MM.1S (cell line): ENCODE results near the gene TP53BP2.

ENCODE experiments used
- DNase-seq: peaks from one replicate; pipeline ENCODE4 v3.0.0-alpha.2; 2015
- H2AFZ ChIP-seq: fragments of 300-600 bp; sonication (generic); 2 replicates; pipeline ENCODE4 v1.6.0; 2016; ENCODE audit warnings: antibody characterized with exemption, low read length
- H3F3A ChIP-seq: fragments of 300-600 bp; sonication (generic); 2 replicates; pipeline ENCODE4 v1.6.1; 2016; ENCODE audit warnings: mild to moderate bottlenecking, antibody characterized with exemption, low read length, moderate library complexity, mixed read lengths; ENCODE audit not compliant: insufficient read depth
- H3K27ac ChIP-seq: fragments of 300-600 bp; sonication (generic); 2 replicates; pipeline ENCODE4 v1.5.1; 2016; ENCODE audit warnings: mild to moderate bottlenecking, low read length
- H3K27me3 ChIP-seq: fragments of 300-600 bp; sonication (generic); replicated peaks from 2 replicates; pipeline ENCODE4 v1.6.0; 2016; ENCODE audit warnings: low read length; ENCODE audit not compliant: insufficient read depth
- H3K36me3 ChIP-seq: fragments of 300-600 bp; sonication (generic); replicated peaks from 2 replicates; pipeline ENCODE4 v1.6.1; 2016; ENCODE audit warnings: mild to moderate bottlenecking, low read length, mixed read lengths; ENCODE audit not compliant: insufficient read depth
- H3K4me1 ChIP-seq: fragments of 300-600 bp; sonication (generic); 2 replicates; pipeline ENCODE4 v1.6.1; 2016; ENCODE audit warnings: low read length, mixed read lengths
- H3K4me2 ChIP-seq: fragments of 300-600 bp; sonication (generic); 2 replicates; pipeline ENCODE4 v1.6.0; 2016; ENCODE audit warnings: low read depth, low read length
- H3K4me3 ChIP-seq: fragments of 300-600 bp; sonication (generic); 2 replicates; pipeline ENCODE4 v1.5.1; 2016; ENCODE audit warnings: low read length, mixed read lengths
- H3K79me2 ChIP-seq: fragments of 300-600 bp; sonication (generic); 2 replicates; pipeline ENCODE4 v1.6.1; 2016; ENCODE audit warnings: mixed run types, low read length, mixed read lengths
- H3K9ac ChIP-seq: fragments of 300-600 bp; sonication (generic); 2 replicates; pipeline ENCODE4 v1.6.1; 2016; ENCODE audit warnings: low read length, mixed read lengths
- H3K9me2 ChIP-seq: fragments of 300-600 bp; sonication (generic); replicated peaks from 2 replicates; pipeline ENCODE4 v1.6.1; 2016; ENCODE audit warnings: mild to moderate bottlenecking, low read length, mixed read lengths; ENCODE audit not compliant: insufficient read depth
- H3K9me3 ChIP-seq: fragments of 300-600 bp; sonication (generic); replicated peaks from 2 replicates; pipeline ENCODE4 v1.6.1; 2016; ENCODE audit warnings: mild to moderate bottlenecking, low read length, mixed read lengths; ENCODE audit not compliant: insufficient read depth
- H4K20me1 ChIP-seq: fragments of 300-600 bp; sonication (generic); 2 replicates; pipeline ENCODE4 v1.6.1; 2016; ENCODE audit warnings: mild to moderate bottlenecking, low read length, moderate library complexity, mixed read lengths; ENCODE audit not compliant: insufficient read depth
- EZH2 ChIP-seq: fragments of 300-600 bp; sonication (generic); optimal IDR thresholded peaks from 2 replicates; pipeline ENCODE3; 2017; ENCODE audit warnings: low read depth, mild to moderate bottlenecking, antibody characterized with exemption, low read length, mixed read lengths
- EZH2phosphoT487 ChIP-seq: fragments of 300-600 bp; sonication (generic); IDR thresholded peaks from 2 replicates; pipeline ENCODE4 v1.6.1; 2018; ENCODE audit warnings: antibody characterized with exemption, low read length
- TF ChIP-seq, protein P1 (sequence below): fragments of 300-600 bp; sonication (generic); IDR thresholded peaks from 2 replicates; pipeline ENCODE4 v1.5.1; 2016; ENCODE audit warnings: antibody characterized with exemption, low read length, mixed read lengths

Gene TP53BP2

DNA sequence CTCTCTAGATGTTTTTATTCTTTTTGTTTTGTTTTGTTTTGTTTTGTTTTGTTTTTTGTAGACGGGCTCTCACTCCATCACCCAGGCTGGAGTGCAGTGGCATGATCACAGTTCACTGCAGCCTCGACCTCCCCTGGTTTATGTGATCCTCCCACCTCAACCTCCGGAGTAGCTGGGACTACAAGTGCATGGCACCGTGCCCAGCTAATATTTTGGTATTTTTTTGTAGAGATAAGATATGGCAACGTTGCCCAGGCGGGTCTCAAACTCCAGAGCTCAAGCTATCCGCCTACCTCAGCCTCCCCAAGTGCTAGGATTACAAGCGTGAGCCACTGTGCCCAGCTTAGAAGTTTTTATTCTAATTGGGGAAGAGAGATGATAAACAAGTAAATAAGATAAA, 13.3 kb upstream of the TP53BP2 start:
- no peak for DNase-seq
- Histone ChIP-seq H3K9ac (no peak overlapping the region), H4K20me1 (no peaks in the 10 kb centered on the region)

DNA sequence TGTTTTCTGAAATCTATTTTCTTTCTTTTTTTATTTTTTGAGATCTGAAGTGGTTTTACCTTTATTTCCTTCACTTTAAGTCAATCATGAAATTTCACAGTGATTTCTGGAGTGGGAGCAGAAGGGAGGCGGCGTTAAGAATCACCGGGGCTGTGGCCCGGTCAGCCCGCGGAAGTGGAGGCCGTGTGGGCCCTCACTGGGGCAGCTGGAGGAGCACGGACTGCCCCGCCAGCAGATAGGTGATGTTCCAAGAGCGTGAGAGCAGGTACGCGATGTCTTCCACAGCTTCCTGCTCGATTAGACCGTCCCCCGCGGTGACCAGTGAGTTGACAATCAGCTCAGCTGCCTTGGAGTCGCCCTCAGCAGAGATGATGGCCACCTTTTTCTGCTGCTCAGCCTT, 10.6 kb upstream of the TP53BP2 start:
- no peak overlapping the region for H3K4me3 ChIP-seq
- no peak overlapping the region for H3K27ac ChIP-seq
- H3K9me2 ChIP-seq = no peaks in the 10 kb centered on the region
- no peaks in the 10 kb centered on the region for H3K79me2 ChIP-seq
- no peaks in the 10 kb centered on the region for H3K27me3 ChIP-seq
- no peaks in the 10 kb centered on the region for H4K20me1 ChIP-seq
- TF ChIP-seq EZH2 = no peak
- no peak for TF ChIP-seq EZH2phosphoT487
- TF ChIP-seq, protein P1, sequence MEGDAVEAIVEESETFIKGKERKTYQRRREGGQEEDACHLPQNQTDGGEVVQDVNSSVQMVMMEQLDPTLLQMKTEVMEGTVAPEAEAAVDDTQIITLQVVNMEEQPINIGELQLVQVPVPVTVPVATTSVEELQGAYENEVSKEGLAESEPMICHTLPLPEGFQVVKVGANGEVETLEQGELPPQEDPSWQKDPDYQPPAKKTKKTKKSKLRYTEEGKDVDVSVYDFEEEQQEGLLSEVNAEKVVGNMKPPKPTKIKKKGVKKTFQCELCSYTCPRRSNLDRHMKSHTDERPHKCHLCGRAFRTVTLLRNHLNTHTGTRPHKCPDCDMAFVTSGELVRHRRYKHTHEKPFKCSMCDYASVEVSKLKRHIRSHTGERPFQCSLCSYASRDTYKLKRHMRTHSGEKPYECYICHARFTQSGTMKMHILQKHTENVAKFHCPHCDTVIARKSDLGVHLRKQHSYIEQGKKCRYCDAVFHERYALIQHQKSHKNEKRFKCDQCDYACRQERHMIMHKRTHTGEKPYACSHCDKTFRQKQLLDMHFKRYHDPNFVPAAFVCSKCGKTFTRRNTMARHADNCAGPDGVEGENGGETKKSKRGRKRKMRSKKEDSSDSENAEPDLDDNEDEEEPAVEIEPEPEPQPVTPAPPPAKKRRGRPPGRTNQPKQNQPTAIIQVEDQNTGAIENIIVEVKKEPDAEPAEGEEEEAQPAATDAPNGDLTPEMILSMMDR = no peak
- no peak for DNase-seq
- H3K9me3 ChIP-seq = no peaks in the 10 kb centered on the region
- H3K4me1 ChIP-seq = peaks cover 19% of the 10 kb centered on the region
- H2AFZ ChIP-seq = no peak overlapping the region
- 0 out of 2 replicates have a peak overlapping the region, but pooled peaks have one; percentile 3 for H3K4me2 ChIP-seq
- no peaks in the 10 kb centered on the region for H3K36me3 ChIP-seq
- H3K9ac ChIP-seq = no peak overlapping the region
- peaks cover 4% of the 10 kb centered on the region; the same call in 1 of the 2 replicates for H3F3A ChIP-seq

More for the DNA sequence above, 13.3 kb upstream of the TP53BP2 start:
- TF ChIP-seq EZH2phosphoT487 (no peak), EZH2 (no peak)
- TF ChIP-seq, protein P1 = no peak
- H3K9me2 ChIP-seq = no peaks in the 10 kb centered on the region
- no peak overlapping the region for H3K4me3 ChIP-seq
- H3K27ac ChIP-seq = no peak overlapping the region
- H3K4me2 ChIP-seq = no peak overlapping the region
- no peaks in the 10 kb centered on the region for H3K9me3 ChIP-seq
- no peaks in the 10 kb centered on the region for H3K27me3 ChIP-seq
- H2AFZ ChIP-seq = no peak overlapping the region
- peaks cover 4% of the 10 kb centered on the region; the same call in 1 of the 2 replicates for H3F3A ChIP-seq
- no peaks in the 10 kb centered on the region for H3K36me3 ChIP-seq
- no peaks in the 10 kb centered on the region for H3K79me2 ChIP-seq
- H3K4me1 ChIP-seq = peaks cover 10% of the 10 kb centered on the region

DNA sequence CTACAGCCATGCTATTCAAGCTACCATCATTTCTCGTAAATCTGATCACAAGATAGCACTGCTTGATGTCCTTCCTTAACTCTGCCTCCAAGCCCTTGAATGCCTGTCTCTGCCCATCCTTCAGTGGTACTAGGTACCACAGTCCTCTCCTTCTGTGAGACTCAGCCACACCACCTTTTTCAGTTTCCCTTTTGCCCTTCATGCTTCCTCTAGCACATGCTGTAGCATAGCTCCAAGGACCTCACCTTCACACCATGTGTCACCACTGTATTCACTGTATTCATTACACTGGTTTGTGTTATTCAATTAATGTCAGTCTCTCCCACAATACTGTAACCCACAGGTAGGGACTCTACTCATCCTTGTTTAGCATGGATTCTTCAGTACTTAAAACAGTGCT, 8.0 kb upstream of the TP53BP2 start:
- peak; percentile 55 for DNase-seq
- no peak for TF ChIP-seq EZH2phosphoT487
- TF ChIP-seq EZH2 = no peak
- TF ChIP-seq, protein P1 = no peak
- no peaks in the 10 kb centered on the region for H3K79me2 ChIP-seq

More for the DNA sequence above, 8.0 kb upstream of the TP53BP2 start:
- Histone ChIP-seq H3K9me3 (no peaks in the 10 kb centered on the region), H3K27ac (no peak overlapping the region), H4K20me1 (no peaks in the 10 kb centered on the region), H3K27me3 (no peaks in the 10 kb centered on the region), H3K9me2 (no peaks in the 10 kb centered on the region), H3F3A (peaks cover 12% of the 10 kb centered on the region), H3K36me3 (no peaks in the 10 kb centered on the region), H3K4me3 (no peak overlapping the region), H3K9ac (no peak overlapping the region), H3K4me2 (no peak overlapping the region), H3K4me1 (peaks cover 30% of the 10 kb centered on the region), H2AFZ (no peak overlapping the region)
